ENCODE results near the gene TARDBP. TPM values are rescaled to one million over a fixed set of nuclear protein-coding genes. Genes with fewer than 3 reads are reported as not detected.

Gene TARDBP
- total and polyA plus RNA-seq, 2 donors (not counting 1 experiment from before 2014, with no cell fraction given), result 85.2 to 222 TPM

DNA sequence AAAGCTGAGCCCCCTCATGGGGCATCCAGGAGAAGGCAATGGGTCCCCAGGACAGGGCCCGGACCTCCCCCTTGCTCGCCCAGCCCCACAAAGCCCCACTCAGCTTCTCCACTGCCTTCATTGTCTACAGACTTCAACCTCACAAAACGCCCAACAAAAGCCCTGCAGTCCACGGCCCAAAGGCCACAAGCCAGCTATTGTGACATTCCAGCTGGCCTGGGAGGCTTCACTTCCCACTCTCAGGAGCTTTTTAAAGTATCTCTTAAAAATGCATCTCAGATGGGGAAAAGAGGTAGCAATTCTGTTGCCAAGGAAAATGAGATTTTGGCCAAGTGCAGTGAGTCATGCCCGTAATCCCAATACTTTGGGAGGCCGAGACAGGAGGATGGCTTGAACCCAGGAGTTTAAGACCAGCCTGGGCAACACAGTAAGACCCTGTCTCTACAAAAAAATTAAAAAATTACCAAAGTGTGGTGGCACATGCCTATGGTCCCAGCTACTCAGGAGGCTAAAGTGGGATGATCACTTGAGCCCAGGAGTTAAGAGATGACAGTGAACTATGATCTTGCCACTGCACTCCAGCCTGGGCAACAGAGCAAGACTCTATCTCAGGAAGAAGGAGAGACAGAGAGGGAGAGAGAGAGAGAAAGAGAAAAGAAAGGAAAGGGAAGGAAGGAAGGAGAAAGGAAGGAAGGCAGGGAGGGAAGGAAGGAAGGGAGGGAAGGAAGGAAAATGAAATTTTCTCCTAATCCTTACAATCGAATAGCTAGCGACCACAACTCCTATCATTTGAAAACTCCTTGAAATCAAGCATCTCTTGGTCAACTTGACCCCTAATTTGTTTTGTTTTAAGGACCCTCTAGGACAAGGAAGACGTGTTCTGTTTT, 31.4 kb upstream of the TARDBP start:
- Mint-ChIP-seq H3K9me3 (ENCODE audit: insufficient read depth) (no peaks in the 10 kb centered on the region), H3K27ac (no peak overlapping the region), H3K4me3 (no peak overlapping the region), H3K4me1 (peaks cover 7% of the 10 kb centered on the region), H3K27me3 (peaks cover 26% of the 10 kb centered on the region)
- ATAC-seq (ENCODE audit: low read depth) (no peak), DNase-seq (no peak)
- ChIA-PET CTCF (no interaction called here), POLR2A (no interaction called here)
- Histone ChIP-seq H3K27ac (ENCODE audit: low read length in 2 of 2) (no peak overlapping the region), H3K9ac (ENCODE audit: low read length) (no peak overlapping the region), H3K79me2 (ENCODE audit: control insufficient read depth, insufficient read depth, low read length) (no peaks in the 10 kb centered on the region), H3K4me1 (ENCODE audit: control insufficient read depth in 2 of 2, insufficient read depth in 2 of 2, low read length in 2 of 2) (peaks cover 3 to 7% of the 10 kb centered on the region in 2 donors), H3K9me3 (ENCODE audit: control extremely low read depth in 1 of 3, control insufficient read depth in 2 of 3, insufficient read depth in 1 of 3, low read length in 2 of 3) (no peaks in the 10 kb centered on the region), H3K27me3 (replicated peaks in 1 of 4; ENCODE audit: control extremely low read depth in 1 of 4, control insufficient read depth in 3 of 4, insufficient read depth in 4 of 4, low read length in 3 of 4) (peaks cover 0 to 18% (median 2%) of the 10 kb centered on the region in 4 experiments), H3K4me3 (ENCODE audit: control extremely low read depth in 1 of 5, extremely low read depth in 1 of 5, insufficient read depth in 1 of 5, low read depth in 2 of 5, low read length in 4 of 5) (no peak overlapping the region), H3K4me2 (replicated peaks; ENCODE audit: low read depth, low read length, poor library complexity, severe bottlenecking) (no peak overlapping the region), H3K36me3 (replicated peaks in 1 of 2; ENCODE audit: control extremely low read depth in 1 of 2, control insufficient read depth in 1 of 2, extremely low read depth in 1 of 2, insufficient read depth in 2 of 2, low read length in 1 of 2) (no peaks in the 10 kb centered on the region), H2AFZ (ENCODE audit: insufficient read depth, low read depth, low read length, poor library complexity, severe bottlenecking) (no peak overlapping the region), H4K20me1 (ENCODE audit: control insufficient read depth, insufficient read depth, low read length, poor library complexity, severe bottlenecking) (no peaks in the 10 kb centered on the region)
- WGBS (ENCODE audit: insufficient coverage), result 76% methylated on average over 5 of the region's 9 CpGs
- intact Hi-C loops (cut with micrococcal nuclease), result no loop called here
- TF ChIP-seq, protein P1, sequence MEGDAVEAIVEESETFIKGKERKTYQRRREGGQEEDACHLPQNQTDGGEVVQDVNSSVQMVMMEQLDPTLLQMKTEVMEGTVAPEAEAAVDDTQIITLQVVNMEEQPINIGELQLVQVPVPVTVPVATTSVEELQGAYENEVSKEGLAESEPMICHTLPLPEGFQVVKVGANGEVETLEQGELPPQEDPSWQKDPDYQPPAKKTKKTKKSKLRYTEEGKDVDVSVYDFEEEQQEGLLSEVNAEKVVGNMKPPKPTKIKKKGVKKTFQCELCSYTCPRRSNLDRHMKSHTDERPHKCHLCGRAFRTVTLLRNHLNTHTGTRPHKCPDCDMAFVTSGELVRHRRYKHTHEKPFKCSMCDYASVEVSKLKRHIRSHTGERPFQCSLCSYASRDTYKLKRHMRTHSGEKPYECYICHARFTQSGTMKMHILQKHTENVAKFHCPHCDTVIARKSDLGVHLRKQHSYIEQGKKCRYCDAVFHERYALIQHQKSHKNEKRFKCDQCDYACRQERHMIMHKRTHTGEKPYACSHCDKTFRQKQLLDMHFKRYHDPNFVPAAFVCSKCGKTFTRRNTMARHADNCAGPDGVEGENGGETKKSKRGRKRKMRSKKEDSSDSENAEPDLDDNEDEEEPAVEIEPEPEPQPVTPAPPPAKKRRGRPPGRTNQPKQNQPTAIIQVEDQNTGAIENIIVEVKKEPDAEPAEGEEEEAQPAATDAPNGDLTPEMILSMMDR (IDR thresholded peaks at IDR 0.05), result no peak
- no peak for TF ChIP-seq EZH2 (IDR thresholded peaks at IDR 0.05; ENCODE audit: borderline replicate concordance, insufficient read depth, low read depth, low read length, poor library complexity, severe bottlenecking)

DNA sequence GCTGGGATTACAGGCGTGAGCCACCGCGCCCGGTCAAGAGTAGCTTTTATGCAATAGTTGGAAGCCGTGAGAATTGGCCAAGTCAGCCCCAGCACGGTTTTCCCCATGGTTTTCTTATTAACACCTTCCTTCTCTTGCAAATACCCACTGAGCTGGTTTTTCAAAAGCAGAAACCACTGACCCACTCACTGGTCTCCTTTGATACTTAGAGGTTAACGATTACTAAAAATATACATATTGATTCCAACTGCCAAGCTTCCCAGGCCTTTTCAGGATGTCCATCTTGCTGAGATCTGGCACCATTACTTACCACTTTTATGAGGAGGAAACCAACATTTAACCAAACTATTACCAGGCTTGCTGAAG, 25.9 kb upstream of the TARDBP start:
- DNase-seq (no peak), ATAC-seq (ENCODE audit: low read depth) (no peak)
- H3K4me3 Mint-ChIP-seq, result no peak overlapping the region
- no peak overlapping the region for H3K4me3 ChIP-seq (ENCODE audit: control extremely low read depth in 1 of 5, extremely low read depth in 1 of 5, insufficient read depth in 1 of 5, low read depth in 2 of 5, low read length in 4 of 5)
- H3K4me1 Mint-ChIP-seq, result peaks cover 7% of the 10 kb centered on the region
- no peaks in the 10 kb centered on the region for H3K9me3 Mint-ChIP-seq (ENCODE audit: insufficient read depth)
- CTCF ChIA-PET, result interaction anchor here (1.2 kb wide), 1 partner anchor 51 kb away, joined by 3 read pairs; no protein-coding TSS in a partner anchor
- no peak overlapping the region for H3K4me2 ChIP-seq (replicated peaks; ENCODE audit: low read depth, low read length, poor library complexity, severe bottlenecking)
- no peak overlapping the region for H3K9ac ChIP-seq (ENCODE audit: low read length)
- no peaks in the 10 kb centered on the region for H3K79me2 ChIP-seq (ENCODE audit: control insufficient read depth, insufficient read depth, low read length)
- no peaks in the 10 kb centered on the region for H4K20me1 ChIP-seq (ENCODE audit: control insufficient read depth, insufficient read depth, low read length, poor library complexity, severe bottlenecking)
- H3K27ac Mint-ChIP-seq, result no peak overlapping the region
- intact Hi-C loops (cut with micrococcal nuclease), result no loop called here
- POLR2A ChIA-PET, result no interaction called here
- peaks cover 0 to 9% (median 2%) of the 10 kb centered on the region in 4 experiments for H3K27me3 ChIP-seq (replicated peaks in 1 of 4; ENCODE audit: control extremely low read depth in 1 of 4, control insufficient read depth in 3 of 4, insufficient read depth in 4 of 4, low read length in 3 of 4)
- 73% methylated on average over 2 of the region's 7 CpGs for WGBS (ENCODE audit: insufficient coverage)
- no peak overlapping the region for H3K27ac ChIP-seq (ENCODE audit: low read length in 2 of 2)
- TF ChIP-seq, protein P1 (IDR thresholded peaks at IDR 0.05), result no peak
- TF ChIP-seq EZH2 (IDR thresholded peaks at IDR 0.05; ENCODE audit: borderline replicate concordance, insufficient read depth, low read depth, low read length, poor library complexity, severe bottlenecking), result no peak
- H3K27me3 Mint-ChIP-seq, result peaks cover under 1% of the 10 kb centered on the region
- H3K36me3 ChIP-seq (replicated peaks in 1 of 2; ENCODE audit: control extremely low read depth in 1 of 2, control insufficient read depth in 1 of 2, extremely low read depth in 1 of 2, insufficient read depth in 2 of 2, low read length in 1 of 2), result no peaks in the 10 kb centered on the region
- H3K4me1 ChIP-seq (ENCODE audit: control insufficient read depth in 2 of 2, insufficient read depth in 2 of 2, low read length in 2 of 2), result peaks cover 3 to 7% of the 10 kb centered on the region in 2 donors
- no peak overlapping the region for H2AFZ ChIP-seq (ENCODE audit: insufficient read depth, low read depth, low read length, poor library complexity, severe bottlenecking)
- H3K9me3 ChIP-seq (ENCODE audit: control extremely low read depth in 1 of 3, control insufficient read depth in 2 of 3, insufficient read depth in 1 of 3, low read length in 2 of 3), result no peaks in the 10 kb centered on the region
